ENCODE measurements around the gene ABCA13.
A peak's percentile ranks its signal among the peaks of the same experiment; 100 is the strongest.

DNA sequence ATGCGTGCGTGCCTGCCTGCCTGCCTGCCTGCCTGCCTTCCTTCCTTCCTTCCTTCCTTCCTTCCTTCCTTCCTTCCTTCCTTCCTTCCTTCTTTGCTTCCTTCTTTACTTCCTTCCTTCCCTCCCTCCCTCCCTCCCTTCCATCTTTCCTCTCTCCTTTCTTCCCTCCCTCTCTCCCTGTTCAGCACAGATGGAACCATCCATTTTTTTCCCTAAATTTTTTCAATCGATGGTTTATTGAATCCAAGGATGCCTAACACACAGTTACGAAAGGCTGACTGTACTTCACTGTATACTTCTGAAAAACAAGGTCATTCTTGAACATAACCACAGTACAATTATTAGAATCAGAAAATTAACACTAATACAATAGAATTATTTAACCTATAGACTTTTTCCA, 53.8 kb downstream of the ABCA13 start:
- TF ChIP-seq POLR2AphosphoS5 (IDR thresholded peaks at IDR 0.05; ENCODE audit: borderline replicate concordance, low read depth, low read length) (0 out of 2 replicates have a peak, but pooled peaks have one; percentile 39), EZH2 (IDR thresholded peaks at IDR 0.05) (no peak)
